Mucosa of gallbladder (tissue), 1 donor: ENCODE results near the gene PREX1. TPM values are rescaled to one million over a fixed set of nuclear protein-coding genes. Genes with fewer than 3 reads are reported as not detected.

Source experiments
- DNase-seq: peaks from one replicate; pipeline ENCODE4 v3.0.0-alpha.2; 2020; ENCODE audit warnings: low spot score
- total RNA-seq: library from RNA; stranded (reverse); gene quantifications from one replicate; pipeline ENCODE4 v1.2.1, GENCODE V29; 2021
- donor health status: DM: no; HTN: no; CAD: no.

PREX1 gene
- total RNA-seq, 1 donor from 2014 or later, result 29.8 TPM

- no peak for DNase-seq
These were observed 73.5 kb downstream of the PREX1 start for GRCh38 chr20:48754292-48754691.

GRCh38 chr20:48752963-48753362 lies 74.8 kb downstream of the PREX1 start:
- no peak for DNase-seq

- no peak for DNase-seq
These were observed 75.9 kb downstream of the PREX1 start for GRCh38 chr20:48751871-48752270.

- no peak for DNase-seq
These were observed 76.7 kb downstream of the PREX1 start for GRCh38 chr20:48750941-48751635.

GRCh38 chr20:48750376-48750775 lies 77.4 kb downstream of the PREX1 start:
- no peak for DNase-seq

- no peak for DNase-seq
These were observed 78.4 kb downstream of the PREX1 start for GRCh38 chr20:48749437-48749836.

- no peak for DNase-seq
These were observed 79.2 kb downstream of the PREX1 start for GRCh38 chr20:48748556-48748955.

GRCh38 chr20:48747840-48748414 lies 79.9 kb downstream of the PREX1 start:
- no peak for DNase-seq

GRCh38 chr20:48745330-48745729 lies 82.5 kb downstream of the PREX1 start:
- DNase-seq, result no peak

GRCh38 chr20:48744515-48744914 lies 83.3 kb downstream of the PREX1 start:
- DNase-seq, result no peak

GRCh38 chr20:48743807-48744206 lies 84.0 kb downstream of the PREX1 start:
- DNase-seq, result no peak

GRCh38 chr20:48742912-48743680 lies 84.7 kb downstream of the PREX1 start:
- DNase-seq, result no peak

GRCh38 chr20:48742233-48742632 lies 85.6 kb downstream of the PREX1 start:
- no peak for DNase-seq

GRCh38 chr20:48741669-48742068 lies 86.1 kb downstream of the PREX1 start:
- no peak for DNase-seq

- DNase-seq, result no peak
These were observed 87.1 kb downstream of the PREX1 start for GRCh38 chr20:48740712-48741111.

- no peak for DNase-seq
These were observed 87.5 kb downstream of the PREX1 start for GRCh38 chr20:48740292-48740649.

GRCh38 chr20:48739395-48740291 lies 88.2 kb downstream of the PREX1 start:
- no peak for DNase-seq

- DNase-seq, result no peak
These were observed 89.1 kb downstream of the PREX1 start for GRCh38 chr20:48738399-48739304.

GRCh38 chr20:48738094-48738398 lies 89.8 kb downstream of the PREX1 start:
- no peak for DNase-seq

- no peak for DNase-seq
These were observed 90.2 kb downstream of the PREX1 start for GRCh38 chr20:48737434-48738093.

GRCh38 chr20:48736636-48737035 lies 91.2 kb downstream of the PREX1 start:
- no peak for DNase-seq
